LNCAP (cell line): ENCODE results near the gene ZNF157.
A peak's percentile ranks its signal among the peaks of the same experiment; 100 is the strongest.

ENCODE experiments used
- TF ChIP-seq, protein P1 (sequence below): fragments of 450-650 bp; IDR thresholded peaks from 2 replicates; pipeline ENCODE4 v1.5.1; 2017; ENCODE audit warnings: mild to moderate bottlenecking

ZNF157 gene

DNA sequence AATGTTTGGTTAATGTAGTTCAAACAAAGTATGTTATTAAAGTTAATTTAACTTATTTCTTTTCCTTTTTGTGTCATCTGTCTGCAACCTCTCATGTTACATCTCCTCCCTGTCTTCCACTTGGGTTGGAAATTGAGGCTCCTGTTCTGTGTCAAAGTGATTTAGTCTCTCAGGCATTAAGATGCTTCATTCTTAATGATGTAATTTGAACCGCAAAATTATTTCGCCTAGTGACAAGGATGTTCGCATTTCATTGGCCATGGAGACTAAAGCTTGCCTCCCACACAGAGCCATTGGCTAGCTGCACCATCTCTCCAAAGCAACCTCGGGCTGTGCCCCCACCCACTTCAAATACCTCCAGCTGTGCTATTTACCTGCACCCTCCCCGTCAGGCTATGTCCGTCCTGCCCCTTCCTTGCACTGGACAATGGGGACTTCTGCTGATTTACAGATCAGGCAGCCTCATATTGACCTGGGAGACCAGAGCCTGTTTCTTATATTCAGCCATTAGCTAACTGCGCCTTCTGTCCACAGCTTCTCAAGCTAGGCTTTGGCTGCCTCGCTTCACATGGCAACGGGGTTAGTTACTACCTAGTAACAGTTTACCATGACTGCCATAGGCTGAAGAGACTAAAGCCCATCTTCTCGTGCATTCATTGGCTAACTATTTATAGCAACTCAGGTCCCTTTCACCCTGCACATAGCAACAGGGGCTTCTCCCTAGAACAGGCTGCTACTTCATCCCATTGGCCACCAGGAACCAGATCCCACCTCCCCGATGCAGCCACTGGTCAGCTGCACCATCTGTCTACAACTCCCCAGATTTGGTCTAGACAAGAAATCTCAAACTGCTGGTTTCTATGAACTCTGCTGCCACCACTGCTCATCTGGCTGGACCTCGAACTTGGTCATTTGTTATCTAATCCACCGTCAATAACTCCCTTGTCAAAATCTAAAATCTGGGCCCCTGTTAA is 8.6 kb upstream of the ZNF157 start:
- TF ChIP-seq, protein P1, sequence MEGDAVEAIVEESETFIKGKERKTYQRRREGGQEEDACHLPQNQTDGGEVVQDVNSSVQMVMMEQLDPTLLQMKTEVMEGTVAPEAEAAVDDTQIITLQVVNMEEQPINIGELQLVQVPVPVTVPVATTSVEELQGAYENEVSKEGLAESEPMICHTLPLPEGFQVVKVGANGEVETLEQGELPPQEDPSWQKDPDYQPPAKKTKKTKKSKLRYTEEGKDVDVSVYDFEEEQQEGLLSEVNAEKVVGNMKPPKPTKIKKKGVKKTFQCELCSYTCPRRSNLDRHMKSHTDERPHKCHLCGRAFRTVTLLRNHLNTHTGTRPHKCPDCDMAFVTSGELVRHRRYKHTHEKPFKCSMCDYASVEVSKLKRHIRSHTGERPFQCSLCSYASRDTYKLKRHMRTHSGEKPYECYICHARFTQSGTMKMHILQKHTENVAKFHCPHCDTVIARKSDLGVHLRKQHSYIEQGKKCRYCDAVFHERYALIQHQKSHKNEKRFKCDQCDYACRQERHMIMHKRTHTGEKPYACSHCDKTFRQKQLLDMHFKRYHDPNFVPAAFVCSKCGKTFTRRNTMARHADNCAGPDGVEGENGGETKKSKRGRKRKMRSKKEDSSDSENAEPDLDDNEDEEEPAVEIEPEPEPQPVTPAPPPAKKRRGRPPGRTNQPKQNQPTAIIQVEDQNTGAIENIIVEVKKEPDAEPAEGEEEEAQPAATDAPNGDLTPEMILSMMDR = no peak

DNA sequence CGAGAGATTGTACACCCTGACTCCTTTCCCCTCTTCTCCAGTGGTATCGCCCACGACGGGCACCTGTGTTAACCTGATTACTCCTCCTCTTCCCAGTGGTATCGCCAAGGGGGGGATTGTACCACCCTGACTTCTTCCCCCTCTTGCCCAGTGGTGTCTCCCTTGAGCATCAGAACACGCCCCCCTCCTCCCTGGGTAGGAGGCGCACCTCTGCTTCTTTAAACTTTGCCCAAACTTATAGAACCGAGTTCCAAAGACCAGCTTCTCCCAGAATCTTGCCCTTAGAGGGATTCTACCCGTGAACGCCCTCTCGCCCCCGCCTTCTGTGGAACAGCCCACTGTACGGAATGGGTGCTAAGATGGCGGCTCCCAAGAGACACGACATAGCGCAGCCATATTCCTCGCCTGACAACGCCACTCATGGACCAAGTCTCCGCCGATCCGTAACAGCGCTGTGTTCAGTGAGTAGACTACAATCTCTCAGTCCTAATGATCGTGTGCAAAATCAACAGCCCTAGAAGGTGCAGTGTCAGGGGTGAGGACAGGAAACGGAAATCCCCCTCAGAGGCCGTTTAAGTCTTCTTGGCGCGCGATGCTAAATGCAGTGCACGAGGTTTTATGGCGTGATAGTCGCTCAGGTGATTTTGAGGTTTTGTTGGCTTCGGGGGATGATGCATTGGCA is 4.2 kb upstream of the ZNF157 start:
- TF ChIP-seq, protein P1 = no peak

DNA sequence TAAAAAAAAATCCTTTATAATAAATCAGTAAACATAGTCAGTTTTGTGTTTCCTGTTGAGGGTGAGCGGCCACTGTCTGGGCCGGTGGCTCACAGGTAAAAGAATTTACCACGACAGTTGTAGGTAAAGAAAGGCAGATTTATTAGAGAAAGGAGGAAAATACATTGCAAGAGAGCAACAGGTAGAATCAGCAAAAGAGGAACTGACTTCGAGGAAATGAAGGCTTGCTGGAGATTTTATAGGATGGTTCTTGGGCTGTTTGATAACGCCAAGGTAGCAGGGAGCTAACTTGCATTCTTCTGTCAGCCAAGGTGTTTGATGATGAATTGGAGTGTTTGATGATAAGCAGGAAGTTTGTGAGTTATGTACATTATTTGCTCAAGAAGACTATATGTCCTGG is 2.8 kb downstream of the ZNF157 start:
- TF ChIP-seq, protein P1 = no peak

DNA sequence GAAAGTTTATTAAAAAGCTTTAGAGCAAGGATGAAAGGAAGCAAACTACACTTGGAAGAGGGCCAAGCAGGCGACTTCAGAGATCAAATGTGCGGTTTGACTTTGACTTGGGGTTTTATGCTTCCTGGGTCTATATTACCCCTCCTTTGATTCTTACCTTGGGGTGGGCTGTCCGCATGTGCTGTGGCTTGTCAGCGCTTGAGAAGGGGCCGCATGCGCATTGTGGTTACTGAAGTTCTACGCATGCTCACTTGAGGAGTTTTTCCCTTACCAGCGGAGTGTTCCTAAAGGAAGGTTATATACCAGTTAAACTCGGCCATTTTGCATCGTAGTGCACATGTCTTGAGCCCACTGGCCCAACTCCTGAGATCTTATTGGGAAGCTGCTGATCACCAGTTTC is 9.9 kb downstream of the ZNF157 start:
- TF ChIP-seq, protein P1 = no peak

DNA sequence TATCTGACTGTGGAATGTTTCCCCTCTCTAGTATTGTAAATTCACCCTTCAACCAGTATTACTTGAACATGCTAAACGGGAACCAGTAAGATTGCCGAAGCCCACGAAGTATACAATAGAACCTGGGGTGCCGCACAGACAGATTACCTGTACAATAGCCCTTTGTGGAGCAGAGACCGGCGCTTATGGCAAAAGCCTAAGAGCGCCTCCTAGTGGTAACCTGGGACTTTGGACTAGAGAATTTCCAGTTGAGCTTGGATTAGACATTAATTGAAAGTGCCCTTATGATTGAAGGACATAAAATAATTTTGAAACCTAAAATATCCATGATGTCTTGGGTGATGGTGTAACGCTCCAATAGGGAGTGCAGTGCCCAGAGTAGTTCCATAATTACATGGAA is 14.1 kb downstream of the ZNF157 start:
- TF ChIP-seq, protein P1 = peak; percentile 67

DNA sequence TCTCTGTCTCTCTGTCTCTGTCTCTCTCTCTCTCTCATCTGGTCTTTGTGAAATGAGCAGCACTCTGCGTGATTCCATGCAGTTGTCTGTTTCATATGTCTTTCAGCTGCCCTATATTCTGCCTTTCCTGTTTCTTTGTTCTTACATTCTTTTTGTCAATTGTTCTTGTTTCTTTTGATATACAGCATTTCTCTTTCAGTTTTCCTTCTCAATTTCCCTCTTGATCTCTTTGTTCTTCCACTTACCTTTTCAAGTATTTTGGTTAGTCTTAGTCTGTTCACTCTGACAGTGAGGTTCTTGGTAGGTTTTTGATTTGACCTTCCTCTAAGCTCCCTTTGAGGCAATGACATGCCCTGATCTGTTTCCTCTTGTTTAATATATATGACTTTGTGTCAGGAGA is 20.4 kb downstream of the ZNF157 start:
- TF ChIP-seq, protein P1 = no peak

DNA sequence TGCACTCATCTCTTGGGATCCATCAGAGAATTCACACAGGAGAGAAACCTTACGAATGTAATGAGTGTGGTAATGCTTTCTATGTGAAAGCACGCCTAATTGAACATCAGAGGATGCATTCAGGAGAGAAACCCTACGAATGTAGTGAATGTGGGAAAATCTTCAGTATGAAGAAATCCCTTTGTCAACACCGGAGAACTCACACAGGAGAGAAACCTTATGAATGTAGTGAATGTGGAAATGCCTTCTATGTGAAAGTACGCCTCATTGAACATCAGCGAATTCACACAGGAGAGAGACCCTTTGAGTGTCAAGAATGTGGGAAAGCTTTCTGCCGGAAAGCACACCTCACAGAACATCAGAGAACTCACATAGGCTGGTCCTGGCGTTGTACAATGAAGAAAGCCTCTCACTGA is 42.8 kb downstream of the ZNF157 start:
- TF ChIP-seq, protein P1 = no peak
